ENCODE measurements around the gene MAST4. TPM values are rescaled to one million over a fixed set of nuclear protein-coding genes. Genes with fewer than 3 reads are reported as not detected.

The MAST4 gene
- total RNA-seq, result 20.7 and 77.3 TPM in 2 replicates

DNA sequence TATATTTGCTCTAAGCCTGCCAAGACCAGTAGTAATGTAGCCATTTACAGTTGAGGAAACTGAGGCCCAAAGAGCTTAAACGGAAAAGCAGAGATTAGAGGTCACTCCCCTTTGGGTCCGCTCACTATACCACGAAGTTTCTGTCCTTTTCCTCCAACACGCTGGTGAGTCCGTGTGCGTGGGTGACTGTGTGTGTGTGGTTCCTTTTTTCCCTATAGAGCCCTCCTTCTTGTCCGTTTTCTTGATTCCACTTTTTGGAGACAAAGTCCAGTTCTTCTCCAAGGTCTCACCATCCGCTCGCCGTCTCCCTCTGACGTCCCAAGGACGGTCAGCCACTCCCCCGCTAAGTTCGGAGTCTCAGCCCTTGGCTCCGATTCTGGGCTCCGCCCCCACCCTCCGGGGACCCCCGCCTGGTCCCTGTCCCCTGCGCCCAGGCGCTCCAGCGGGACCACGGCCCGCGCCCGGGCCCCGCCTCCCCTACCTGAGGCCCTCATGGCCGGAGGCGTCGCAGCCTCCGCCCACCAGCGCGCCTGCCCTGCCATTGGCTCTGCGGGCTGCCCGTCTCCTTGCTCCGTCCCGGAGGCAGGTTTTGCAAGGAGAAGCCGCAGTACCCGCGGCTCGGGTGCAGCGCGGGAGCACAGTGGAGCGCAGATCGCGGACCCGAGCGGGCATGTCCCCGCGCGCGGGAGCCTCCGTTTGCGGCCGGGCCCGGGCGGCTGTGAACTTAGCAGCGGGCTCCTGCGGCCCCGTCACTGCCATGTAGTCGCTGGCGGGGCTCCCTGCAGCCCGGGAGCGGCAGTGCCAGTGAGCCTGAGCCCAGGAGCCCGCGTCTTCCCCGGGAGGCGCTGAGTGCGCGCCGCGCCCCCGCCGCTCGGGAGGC, at the start of gene MAST4:
Gene MAST4 (plus strand): TSS at position 638 of the 880 bp plus-strand sequence. CDS start 263 bp downstream, outside the sequence.

DNA sequence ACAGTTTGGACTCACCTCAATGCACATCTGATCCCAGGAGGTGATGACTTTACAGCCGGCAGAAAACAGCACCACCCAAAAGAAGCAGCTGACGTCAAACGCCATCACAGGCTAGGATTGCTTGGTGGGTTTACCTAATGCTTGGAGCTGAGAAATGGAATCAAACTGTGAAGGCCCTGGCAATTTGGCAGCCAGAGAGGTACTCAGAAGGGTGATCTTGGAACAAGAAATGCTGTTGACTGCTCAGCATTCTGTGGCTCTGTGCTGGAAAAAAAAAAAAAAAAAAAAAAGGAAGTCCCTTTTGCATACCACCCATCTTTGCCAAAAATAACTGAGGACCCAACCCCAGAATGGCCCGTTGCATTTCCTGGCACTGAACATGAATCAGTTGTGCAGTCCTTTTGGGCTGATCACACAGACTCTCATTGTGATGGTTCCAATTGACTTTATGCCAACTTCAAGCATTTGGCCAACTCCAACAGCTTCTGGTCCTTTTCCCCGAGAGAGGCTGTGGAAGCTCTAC, 600.4 kb downstream of the MAST4 start, which contains the start of gene CD180:
Gene CD180 (minus strand): TSS at position 263 of the 523 bp plus-strand sequence. CDS start 158 bp downstream, at position 105.

Data from bladder microvascular endothelial cell (primary cell).